ENCODE measurements around the gene PERM1. TPM values are rescaled to one million over a fixed set of nuclear protein-coding genes. Genes with fewer than 3 reads are reported as not detected.

Gene PERM1
- total and polyA plus RNA-seq, 2 donors (not counting 1 experiment from before 2014, with no cell fraction given): not detected

GRCh38 chr1:1013922-1014648, 32.2 kb upstream of the PERM1 start:
- no peak for TF ChIP-seq CTCF (IDR thresholded peaks at IDR 0.05)
- TF ChIP-seq EZH2 (IDR thresholded peaks at IDR 0.05; ENCODE audit: borderline replicate concordance, insufficient read depth, low read depth, low read length, poor library complexity, severe bottlenecking): no peak
- H3K36me3 ChIP-seq (replicated peaks in 1 of 2; ENCODE audit: control extremely low read depth in 1 of 2, control insufficient read depth in 1 of 2, extremely low read depth in 1 of 2, insufficient read depth in 2 of 2, low read length in 1 of 2): no peaks in the 10 kb centered on the region
- peak overlapping the region; percentile 96 for H3K4me2 ChIP-seq (replicated peaks; ENCODE audit: low read depth, low read length, poor library complexity, severe bottlenecking)
- H3K4me1 Mint-ChIP-seq: peaks cover 26% of the 10 kb centered on the region
- peak overlapping the region; percentile 88 to 93 for H3K27ac ChIP-seq (ENCODE audit: low read length in 2 of 2)
- peak overlapping the region; percentile 95 for H3K4me3 Mint-ChIP-seq
- peaks cover 18 to 27% of the 10 kb centered on the region in 2 donors for H3K4me1 ChIP-seq (ENCODE audit: control insufficient read depth in 2 of 2, insufficient read depth in 2 of 2, low read length in 2 of 2)
- POLR2A ChIA-PET: interaction anchor here (1.1 to 1.5 kb wide), 2 partner anchors 50 to 259 kb away, joined by 4 read pairs; partner anchors contain the start of gene UBE2J2
- peak overlapping the region; percentile 91 for H2AFZ ChIP-seq (ENCODE audit: insufficient read depth, low read depth, low read length, poor library complexity, severe bottlenecking)
- no peaks in the 10 kb centered on the region for H3K9me3 Mint-ChIP-seq (ENCODE audit: insufficient read depth)
- CTCF ChIA-PET: interaction anchor here (0.6 to 2.0 kb wide), 9 partner anchors 9 to 278 kb away, joined by 3 to 13 read pairs (median 4); no protein-coding TSS in a partner anchor
- H4K20me1 ChIP-seq (ENCODE audit: control insufficient read depth, insufficient read depth, low read length, poor library complexity, severe bottlenecking): no peaks in the 10 kb centered on the region
- peaks cover 0 to 8% (median 0%) of the 10 kb centered on the region in 3 donors for H3K9me3 ChIP-seq (ENCODE audit: control extremely low read depth in 1 of 3, control insufficient read depth in 2 of 3, insufficient read depth in 1 of 3, low read length in 2 of 3)
- H3K27me3 Mint-ChIP-seq: peaks cover 4% of the 10 kb centered on the region
- peak overlapping the region; percentile 19 to 79 (median 72) for H3K4me3 ChIP-seq (ENCODE audit: control extremely low read depth in 1 of 5, extremely low read depth in 1 of 5, insufficient read depth in 1 of 5, low read depth in 2 of 5, low read length in 4 of 5)
- no peaks in the 10 kb centered on the region for H3K27me3 ChIP-seq (replicated peaks in 1 of 4; ENCODE audit: control extremely low read depth in 1 of 4, control insufficient read depth in 3 of 4, insufficient read depth in 4 of 4, low read length in 3 of 4)
- ATAC-seq (ENCODE audit: low read depth) (no peak), DNase-seq (no peak)
- H3K27ac Mint-ChIP-seq: peak overlapping the region; percentile 98
- H3K9ac ChIP-seq (ENCODE audit: low read length): peak overlapping the region; percentile 79
- WGBS (ENCODE audit: insufficient coverage): 81% methylated on average over 37 of the region's 41 CpGs
- intact Hi-C loops (cut with micrococcal nuclease): loop anchor here (2.0 to 10.0 kb wide), 3 partner anchors 51 to 293 kb away; partner anchors contain the start of genes ACAP3, C1orf159 and PUSL1
- H3K79me2 ChIP-seq (ENCODE audit: control insufficient read depth, insufficient read depth, low read length): peaks cover 20% of the 10 kb centered on the region
